WI38 (cell line): ENCODE measurements around the gene EDRF1.

ENCODE experiments used
- H3K4me3 ChIP-seq: 2 replicates; pipeline ENCODE4 v1.5.1; 2011; ENCODE audit warnings: low read depth, mild to moderate bottlenecking, control low read depth, low read length
- CTCF ChIP-seq: IDR thresholded peaks from 2 replicates; pipeline ENCODE4 v1.5.1; 2012; ENCODE audit warnings: low read depth, mild to moderate bottlenecking, control low read depth, low read length

Gene EDRF1

GRCh38 chr10:125774581-125775191 lies 55.2 kb downstream of the EDRF1 start:
- no peak overlapping the region for H3K4me3 ChIP-seq
- no peak for TF ChIP-seq CTCF

- TF ChIP-seq CTCF, result no peak
- no peak within 1 kb of the TSS for H3K4me3 ChIP-seq
Measured at GRCh38 chr10:125775491-125776106, 56.1 kb downstream of the EDRF1 start, which contains the start of gene MMP21. Gene MMP21 (minus strand): TSS chr10:125775821. CDS start chr10:125775821, 0 bp downstream.

- no peak for TF ChIP-seq CTCF
- H3K4me3 ChIP-seq, result no peak overlapping the region
Measured at GRCh38 chr10:125777806-125778205, 58.3 kb downstream of the EDRF1 start.

GRCh38 chr10:125778556-125778955 lies 59.0 kb downstream of the EDRF1 start:
- TF ChIP-seq CTCF, result no peak
- H3K4me3 ChIP-seq, result no peak overlapping the region

- no peak overlapping the region for H3K4me3 ChIP-seq
- no peak for TF ChIP-seq CTCF
Measured at GRCh38 chr10:125779403-125780327, 60.2 kb downstream of the EDRF1 start.

- H3K4me3 ChIP-seq, result no peak overlapping the region
- TF ChIP-seq CTCF, result no peak
Measured at GRCh38 chr10:125781374-125781773, 61.9 kb downstream of the EDRF1 start.
